NT2/D1 (cell line): ENCODE results near the gene GPR158.

Experiments used
- DNase-seq: peaks from one replicate; pipeline ENCODE4 v3.0.0-alpha.2; 2011; ENCODE audit warnings: low read depth, low spot score
- H3K27me3 ChIP-seq: 2 replicates; pipeline ENCODE4 v1.6.0; 2011; ENCODE audit warnings: mild to moderate bottlenecking; ENCODE audit not compliant: insufficient read length, insufficient read depth
- H3K36me3 ChIP-seq: 2 replicates; pipeline ENCODE4 v1.6.1; 2011; ENCODE audit warnings: mild to moderate bottlenecking, low read length, mixed read lengths; ENCODE audit not compliant: insufficient read depth, insufficient read length
- H3K4me1 ChIP-seq: 2 replicates; pipeline ENCODE4 v1.5.1; 2011; ENCODE audit not compliant: insufficient read depth, insufficient read length
- H3K4me3 ChIP-seq: 2 replicates; pipeline ENCODE4 v1.5.1; 2011; ENCODE audit warnings: low read depth; ENCODE audit not compliant: insufficient read length
- H3K9ac ChIP-seq: 2 replicates; pipeline ENCODE4 v1.6.0; 2011; ENCODE audit warnings: low read depth; ENCODE audit not compliant: insufficient read length
- H3K9me3 ChIP-seq: 2 replicates; pipeline ENCODE4 v1.5.1; 2011; ENCODE audit warnings: mild to moderate bottlenecking, low read length; ENCODE audit not compliant: insufficient read depth
- SUZ12 ChIP-seq: IDR thresholded peaks from 2 replicates; pipeline ENCODE4 v1.6.1; 2011; ENCODE audit not compliant: insufficient read length, insufficient read depth; ENCODE audit errors: extremely low read depth
- YY1 ChIP-seq: IDR thresholded peaks from 2 replicates; pipeline ENCODE4 v1.6.1; 2011; ENCODE audit not compliant: insufficient read length, insufficient read depth
- ZNF274 ChIP-seq: IDR thresholded peaks from 2 replicates; pipeline ENCODE4 v1.6.1; 2011; ENCODE audit warnings: mild to moderate bottlenecking, low read depth, low read length

Gene GPR158

GRCh38 chr10:25177093-25177753 lies 2.4 kb downstream of the GPR158 start:
- Histone ChIP-seq H3K9ac (no peak overlapping the region), H3K4me3 (peak overlapping the region; percentile 73), H3K4me1 (peaks cover 7% of the 10 kb centered on the region), H3K36me3 (no peaks in the 10 kb centered on the region), H3K9me3 (no peaks in the 10 kb centered on the region), H3K27me3 (peaks cover 65% of the 10 kb centered on the region)
- DNase-seq, result no peak
- TF ChIP-seq ZNF274, result no peak
- TF ChIP-seq YY1, result no peak
- TF ChIP-seq SUZ12, result no peak

GRCh38 chr10:25177754-25178135 lies 2.9 kb downstream of the GPR158 start:
- no peak for DNase-seq
- H3K4me3 ChIP-seq, result no peak overlapping the region
- H3K4me1 ChIP-seq, result peaks cover 7% of the 10 kb centered on the region
- no peak overlapping the region for H3K9ac ChIP-seq
- H3K36me3 ChIP-seq, result no peaks in the 10 kb centered on the region
- H3K9me3 ChIP-seq, result no peaks in the 10 kb centered on the region
- peaks cover 59% of the 10 kb centered on the region for H3K27me3 ChIP-seq
- TF ChIP-seq YY1, result no peak
- TF ChIP-seq ZNF274, result no peak
- TF ChIP-seq SUZ12, result no peak

DNA sequence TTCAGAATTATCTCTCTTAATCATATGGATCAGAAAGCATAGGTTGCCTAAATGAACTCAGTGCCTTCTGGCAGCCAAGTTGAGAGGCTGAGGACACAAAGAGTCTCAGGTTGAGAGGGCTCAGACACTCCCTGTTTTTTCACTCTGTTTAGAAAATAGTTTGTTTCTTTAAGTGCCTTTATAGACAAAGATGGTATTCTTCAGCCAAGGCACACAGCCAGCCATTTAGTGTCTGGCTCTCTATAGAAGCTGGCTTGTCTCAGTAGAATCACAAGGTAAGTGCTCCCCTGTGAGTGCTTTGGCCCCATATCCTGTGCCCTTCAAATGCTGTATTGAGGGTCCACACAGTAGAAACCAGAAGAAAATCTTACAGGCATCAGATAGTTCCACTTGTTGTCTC lies 3.6 kb downstream of the GPR158 start:
- H3K4me1 ChIP-seq, result peaks cover 7% of the 10 kb centered on the region
- H3K9ac ChIP-seq, result no peak overlapping the region
- no peaks in the 10 kb centered on the region for H3K36me3 ChIP-seq
- TF ChIP-seq SUZ12 (no peak), ZNF274 (no peak), YY1 (no peak)
- H3K27me3 ChIP-seq, result peaks cover 53% of the 10 kb centered on the region
- no peak overlapping the region for H3K4me3 ChIP-seq
- DNase-seq, result no peak
- H3K9me3 ChIP-seq, result no peaks in the 10 kb centered on the region

GRCh38 chr10:25180801-25181200 lies 6.0 kb downstream of the GPR158 start:
- Histone ChIP-seq H3K27me3 (peaks cover 31% of the 10 kb centered on the region), H3K4me3 (no peak overlapping the region), H3K9ac (no peak overlapping the region), H3K9me3 (no peaks in the 10 kb centered on the region), H3K36me3 (no peaks in the 10 kb centered on the region), H3K4me1 (peaks cover 4% of the 10 kb centered on the region)
- TF ChIP-seq YY1 (no peak), ZNF274 (no peak), SUZ12 (no peak)
- no peak for DNase-seq

GRCh38 chr10:25182636-25183035 lies 7.8 kb downstream of the GPR158 start:
- H3K9ac ChIP-seq, result no peak overlapping the region
- no peaks in the 10 kb centered on the region for H3K9me3 ChIP-seq
- no peak for DNase-seq
- TF ChIP-seq ZNF274, result no peak
- no peak for TF ChIP-seq SUZ12
- TF ChIP-seq YY1, result no peak
- H3K27me3 ChIP-seq, result peaks cover 13% of the 10 kb centered on the region
- H3K4me3 ChIP-seq, result no peak overlapping the region
- H3K36me3 ChIP-seq, result no peaks in the 10 kb centered on the region
- H3K4me1 ChIP-seq, result no peaks in the 10 kb centered on the region

GRCh38 chr10:25191162-25191895 lies 16.5 kb downstream of the GPR158 start:
- H3K9ac ChIP-seq, result no peak overlapping the region
- no peaks in the 10 kb centered on the region for H3K27me3 ChIP-seq
- no peak for TF ChIP-seq ZNF274
- no peak for TF ChIP-seq YY1
- TF ChIP-seq SUZ12, result no peak
- H3K9me3 ChIP-seq, result no peaks in the 10 kb centered on the region
- H3K4me1 ChIP-seq, result no peaks in the 10 kb centered on the region
- no peak for DNase-seq
- no peaks in the 10 kb centered on the region for H3K36me3 ChIP-seq
- H3K4me3 ChIP-seq, result no peak overlapping the region

DNA sequence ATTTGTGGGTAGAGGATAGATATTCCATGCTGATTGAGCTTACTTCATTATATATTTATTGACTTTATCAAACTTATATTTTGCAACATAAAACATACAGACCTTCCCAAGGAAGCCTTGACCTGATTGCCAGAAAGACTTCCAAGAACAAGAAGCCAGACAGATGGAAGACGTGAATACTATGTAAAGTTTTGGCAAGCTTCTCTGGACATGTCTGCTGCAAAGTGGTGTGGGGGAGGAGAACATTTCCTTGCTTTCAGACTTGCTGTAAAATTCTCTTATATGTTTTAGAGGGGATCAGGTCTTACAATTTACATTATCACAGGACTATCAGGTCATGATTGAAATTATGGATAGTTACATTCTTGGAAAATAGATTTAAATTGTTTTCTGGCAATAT lies 23.4 kb downstream of the GPR158 start:
- Histone ChIP-seq H3K27me3 (no peaks in the 10 kb centered on the region), H3K9ac (no peak overlapping the region), H3K4me3 (no peak overlapping the region), H3K4me1 (no peaks in the 10 kb centered on the region), H3K36me3 (no peaks in the 10 kb centered on the region), H3K9me3 (no peaks in the 10 kb centered on the region)
- DNase-seq, result no peak
- TF ChIP-seq YY1 (no peak), SUZ12 (no peak), ZNF274 (no peak)
